Stimulated activated CD8-positive, alpha-beta memory T cell treated with anti-CD3 and anti-CD28 coated beads, Interleukin-7, amount 100 ng/mL, for 48 hours (primary cell): ENCODE results near the gene SLC25A48.

Experiments
- DNase-seq, 2 donors: peaks; one replicate each; pipeline ENCODE4 v3.0.0-alpha.2; 2020; ENCODE audit warnings: low read depth in 1 of 2; ENCODE audit errors: extremely low read depth in 1 of 2

Gene SLC25A48

GRCh38 chr5:135880801-135881200 lies 46.3 kb downstream of the SLC25A48 start:
- no peak for DNase-seq

- no peak for DNase-seq
Observed at GRCh38 chr5:135881244-135881643, 46.8 kb downstream of the SLC25A48 start.

- DNase-seq: no peak
Observed at GRCh38 chr5:135881819-135882218, 47.4 kb downstream of the SLC25A48 start.

- no peak for DNase-seq
Observed at GRCh38 chr5:135883026-135883425, 48.6 kb downstream of the SLC25A48 start.

- no peak for DNase-seq
Observed at GRCh38 chr5:135883441-135883840, 49.0 kb downstream of the SLC25A48 start.

- DNase-seq: no peak
Observed at GRCh38 chr5:135885031-135885430, 50.6 kb downstream of the SLC25A48 start.

- no peak for DNase-seq
Observed at GRCh38 chr5:135886136-135886535, 51.7 kb downstream of the SLC25A48 start.

- peak; percentile 14 to 53 for DNase-seq
Observed at GRCh38 chr5:135887447-135887864, 53.0 kb downstream of the SLC25A48 start.

GRCh38 chr5:135887881-135888614 lies 53.6 kb downstream of the SLC25A48 start:
- no peak for DNase-seq

- no peak for DNase-seq
Observed at GRCh38 chr5:135890296-135890695, 55.8 kb downstream of the SLC25A48 start.

- peak; percentile 22 to 57 for DNase-seq
Observed at GRCh38 chr5:135890867-135891266, 56.4 kb downstream of the SLC25A48 start.

- no peak for DNase-seq
Observed at GRCh38 chr5:135891268-135891667, 56.8 kb downstream of the SLC25A48 start.

GRCh38 chr5:135891791-135892190 lies 57.3 kb downstream of the SLC25A48 start:
- DNase-seq: no peak

- DNase-seq: no peak
Observed at GRCh38 chr5:135894276-135894675, 59.8 kb downstream of the SLC25A48 start.

GRCh38 chr5:135894789-135895188 lies 60.3 kb downstream of the SLC25A48 start:
- no peak for DNase-seq

GRCh38 chr5:135895474-135896006 lies 61.1 kb downstream of the SLC25A48 start, which contains the start of gene IL9:
Gene IL9, minus strand, starts transcription at chr5:135895841. Its CDS starts 25 bp downstream, at chr5:135895816.
- DNase-seq: no peak

- no peak for DNase-seq
Observed at GRCh38 chr5:135898651-135899050, 64.2 kb downstream of the SLC25A48 start.

GRCh38 chr5:135900276-135900675 lies 65.8 kb downstream of the SLC25A48 start:
- no peak for DNase-seq

GRCh38 chr5:135901633-135902032 lies 67.2 kb downstream of the SLC25A48 start:
- no peak for DNase-seq

GRCh38 chr5:135905144-135905543 lies 70.7 kb downstream of the SLC25A48 start:
- DNase-seq: no peak

GRCh38 chr5:135913713-135914626 lies 79.5 kb downstream of the SLC25A48 start:
- DNase-seq: no peak
